CD8-positive, alpha-beta memory T cell (primary cell): ENCODE results near the gene GPR37L1. TPM values are rescaled to one million over a fixed set of nuclear protein-coding genes. Genes with fewer than 3 reads are reported as not detected.

ENCODE experiments used
- CTCF ChIA-PET: fragments of 350-600 bp; sonication (Branson Sonifier 250); formaldehyde crosslinking; loops from one replicate; lab custom pipeline; 2021; ENCODE audit warnings: antibody characterized with exemption; lab: Charles Lee
- POLR2A ChIA-PET: fragments of 350-600 bp; sonication (Branson Sonifier 250); formaldehyde crosslinking; loops from one replicate; lab custom pipeline; 2021; ENCODE audit warnings: antibody characterized with exemption; lab: Charles Lee
- DNase-seq, 5 donors: peaks; one replicate each; pipeline versions ENCODE4 v3.0.0 to v3.0.0-alpha.2; 2020 to 2022; ENCODE audit warnings: mixed read lengths in 1 of 5
- H3K27ac ChIP-seq: one replicate; pipeline ENCODE4 v1.7.0; 2013; ENCODE audit warnings: low read depth, mild to moderate bottlenecking, low read length, moderate library complexity
- H3K27me3 ChIP-seq: 2 replicates; pipeline ENCODE4 v1.7.0; 2013; ENCODE audit warnings: low read length, mild to moderate bottlenecking; ENCODE audit not compliant: insufficient read depth, poor library complexity, severe bottlenecking
- H3K36me3 ChIP-seq: 2 replicates; pipeline ENCODE4 v1.7.0; 2013; ENCODE audit warnings: mild to moderate bottlenecking, low read length, moderate library complexity; ENCODE audit not compliant: insufficient read depth
- H3K4me1 ChIP-seq: 2 replicates; pipeline ENCODE4 v1.7.0; 2013; ENCODE audit warnings: mild to moderate bottlenecking, low read length, moderate library complexity; ENCODE audit not compliant: insufficient read depth
- H3K4me3 ChIP-seq: 2 replicates; pipeline ENCODE4 v1.7.0; 2013; ENCODE audit warnings: mild to moderate bottlenecking, low read length
- H3K9me3 ChIP-seq: 2 replicates; pipeline ENCODE4 v1.7.0; 2013; ENCODE audit warnings: mild to moderate bottlenecking, low read length
- H3K27ac Mint-ChIP-seq, 8 donors: one replicate each; pipeline ENCODE4 v1.8.0; 2020 to 2021; ENCODE audit warnings: mixed read lengths in 8 of 8, mild to moderate bottlenecking in 6 of 8, inconsistent platforms in 3 of 8, moderate library complexity in 3 of 8
- H3K27me3 Mint-ChIP-seq, 2 donors: one replicate each; pipeline ENCODE4 v1.8.0; 2020 to 2021; ENCODE audit warnings: mixed read lengths in 2 of 2, mild to moderate bottlenecking in 1 of 2, moderate library complexity in 1 of 2
- H3K36me3 Mint-ChIP-seq, 3 donors: one replicate each; pipeline ENCODE4 v1.8.0; 2020 to 2021; ENCODE audit warnings: mixed read lengths in 3 of 3, inconsistent platforms in 1 of 3, mild to moderate bottlenecking in 1 of 3
- H3K4me1 Mint-ChIP-seq, 3 donors: one replicate each; pipeline ENCODE4 v1.8.0; 2020 to 2021; ENCODE audit warnings: mixed read lengths in 3 of 3, inconsistent platforms in 1 of 3, mild to moderate bottlenecking in 1 of 3
- H3K4me3 Mint-ChIP-seq, 7 donors: one replicate each; pipeline ENCODE4 v1.8.0; 2020 to 2021; ENCODE audit warnings: mixed read lengths in 7 of 7, mild to moderate bottlenecking in 6 of 7, moderate library complexity in 4 of 7, inconsistent platforms in 2 of 7
- H3K9me3 Mint-ChIP-seq, 5 donors: one replicate each; pipeline ENCODE4 v1.8.0; 2020 to 2022; ENCODE audit warnings: mixed read lengths in 5 of 5, mild to moderate bottlenecking in 3 of 5, moderate library complexity in 2 of 5, inconsistent platforms in 1 of 5
- polyA plus RNA-seq: library from polyadenylated mRNA; unstranded; fragments of 300-500 nt; fragmentation: Illumina TruSeq; gene quantifications from one replicate; pipeline ENCODE4 v1.2.3, GENCODE V29; 2021
- total RNA-seq, 2 experiments: library from RNA; stranded (reverse); gene quantifications; one replicate each; pipeline ENCODE4 v1.2.3, GENCODE V29; 2021

GPR37L1 gene
- total and polyA plus RNA-seq, 3 experiments from 2014 or later: 0.08 TPM; not detected in 2

DNA sequence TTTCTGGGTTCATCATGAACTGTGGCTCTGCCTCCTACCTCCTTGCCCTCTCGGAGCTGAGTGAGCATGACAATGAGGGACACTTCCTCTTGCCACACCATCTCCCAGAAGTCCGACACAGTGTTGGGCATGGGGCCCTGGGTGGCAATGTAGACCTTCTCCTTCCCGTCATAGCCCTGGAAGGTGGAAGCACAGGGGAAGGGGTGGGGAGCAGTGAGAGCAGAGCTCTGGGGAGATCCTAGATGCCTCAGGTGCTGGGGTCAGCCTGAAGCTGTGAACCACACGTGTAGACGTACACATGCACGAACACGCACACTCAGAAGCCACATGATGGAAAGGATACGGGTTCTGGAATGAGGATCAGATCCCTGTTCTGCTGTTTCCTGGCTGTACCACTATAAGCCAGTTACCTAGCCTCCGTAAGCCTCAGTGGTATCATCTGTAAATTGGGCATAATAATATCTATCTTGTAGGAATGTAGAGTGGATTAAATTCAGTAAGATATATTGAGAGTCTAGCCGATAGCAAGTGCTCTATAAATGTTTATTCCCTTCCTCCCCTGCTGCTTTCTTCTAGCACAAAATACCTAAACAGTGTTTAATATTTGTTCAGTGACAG lies 31.5 kb downstream of the GPR37L1 start:
- Mint-ChIP-seq H3K27me3 (peaks cover 0 to 3% of the 10 kb centered on the region in 2 donors), H3K4me1 (peaks cover 44 to 59% (median 53%) of the 10 kb centered on the region in 3 donors), H3K27ac (peak overlapping the region; percentile 70 to 97 (median 94)), H3K4me3 (no peak overlapping the region), H3K36me3 (peaks cover 4 to 82% (median 31%) of the 10 kb centered on the region in 3 donors), H3K9me3 (no peaks in the 10 kb centered on the region)
- CTCF ChIA-PET: interaction anchor here (0.7 to 3.7 kb wide), 15 partner anchors 8 to 188 kb away, joined by 3 to 26 read pairs (median 7); partner anchors contain the start of genes ARL8A, LGR6 and UBE2T
- Histone ChIP-seq H3K27ac (no peak overlapping the region), H3K4me1 (peaks cover 41% of the 10 kb centered on the region), H3K4me3 (no peak overlapping the region), H3K9me3 (no peaks in the 10 kb centered on the region), H3K27me3 (no peaks in the 10 kb centered on the region), H3K36me3 (peaks cover 72% of the 10 kb centered on the region)
- no peak for DNase-seq
- POLR2A ChIA-PET: interaction anchor here (0.6 to 1.0 kb wide), 2 partner anchors 29 to 411 kb away, joined by 3 read pairs; no protein-coding TSS in a partner anchor

DNA sequence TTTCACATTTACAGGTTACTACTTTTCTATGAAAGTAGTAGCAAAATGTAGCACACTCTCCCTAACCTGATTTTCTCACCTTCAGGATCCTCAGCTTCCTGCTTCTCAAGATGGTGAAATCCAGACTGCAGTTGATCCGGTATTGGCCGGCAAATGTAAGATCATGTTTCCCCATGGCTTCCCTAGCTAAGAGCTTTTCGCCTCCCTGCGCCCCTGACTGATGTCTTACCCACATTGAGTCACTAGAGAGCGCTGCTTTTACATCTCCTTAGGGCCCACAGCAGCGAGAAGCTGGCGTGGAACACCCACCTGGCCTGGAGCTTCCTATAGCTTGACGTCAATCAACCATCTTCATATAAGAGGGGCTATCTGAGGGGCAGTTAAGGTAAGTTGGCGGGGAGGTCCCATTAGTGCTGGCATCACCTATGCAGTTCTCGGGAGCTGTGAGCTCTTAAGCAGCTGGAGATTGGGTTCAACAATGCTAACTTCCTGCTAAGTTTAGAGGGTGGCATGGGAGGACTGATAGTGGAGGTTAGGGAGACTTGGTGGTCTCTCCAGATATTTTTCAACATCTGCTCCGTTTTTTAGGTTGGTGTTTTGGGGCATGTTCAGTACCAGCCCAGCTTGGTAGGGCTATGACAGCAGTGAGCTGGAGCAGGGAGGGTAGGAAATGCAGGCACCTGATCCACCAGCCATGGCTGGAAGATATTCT lies 32.2 kb downstream of the GPR37L1 start:
- H3K9me3 ChIP-seq: no peaks in the 10 kb centered on the region
- Mint-ChIP-seq H3K9me3 (no peaks in the 10 kb centered on the region), H3K4me3 (peak overlapping the region in 4 of 7 donors; percentile 8 to 38 (median 27)), H3K27ac (peak overlapping the region; percentile 70 to 97 (median 94)), H3K4me1 (peaks cover 51 to 63% (median 59%) of the 10 kb centered on the region in 3 donors), H3K36me3 (peaks cover 4 to 84% (median 31%) of the 10 kb centered on the region in 3 donors), H3K27me3 (peaks cover 0 to 3% of the 10 kb centered on the region in 2 donors)
- H3K4me1 ChIP-seq: peaks cover 42% of the 10 kb centered on the region
- ChIA-PET CTCF (interaction anchor here (0.9 to 3.7 kb wide), 15 partner anchors 9 to 187 kb away, joined by 3 to 26 read pairs (median 7); partner anchors contain the start of genes ARL8A, LGR6 and UBE2T), POLR2A (interaction anchor here (0.6 kb wide), 2 partner anchors 12 to 411 kb away, joined by 3 read pairs; no protein-coding TSS in a partner anchor)
- H3K27ac ChIP-seq: peak overlapping the region; percentile 0
- H3K36me3 ChIP-seq: peaks cover 72% of the 10 kb centered on the region
- no peak overlapping the region for H3K4me3 ChIP-seq
- no peaks in the 10 kb centered on the region for H3K27me3 ChIP-seq
- DNase-seq: peak in 4 of 5 donors; percentile 39 to 70 (median 46)

DNA sequence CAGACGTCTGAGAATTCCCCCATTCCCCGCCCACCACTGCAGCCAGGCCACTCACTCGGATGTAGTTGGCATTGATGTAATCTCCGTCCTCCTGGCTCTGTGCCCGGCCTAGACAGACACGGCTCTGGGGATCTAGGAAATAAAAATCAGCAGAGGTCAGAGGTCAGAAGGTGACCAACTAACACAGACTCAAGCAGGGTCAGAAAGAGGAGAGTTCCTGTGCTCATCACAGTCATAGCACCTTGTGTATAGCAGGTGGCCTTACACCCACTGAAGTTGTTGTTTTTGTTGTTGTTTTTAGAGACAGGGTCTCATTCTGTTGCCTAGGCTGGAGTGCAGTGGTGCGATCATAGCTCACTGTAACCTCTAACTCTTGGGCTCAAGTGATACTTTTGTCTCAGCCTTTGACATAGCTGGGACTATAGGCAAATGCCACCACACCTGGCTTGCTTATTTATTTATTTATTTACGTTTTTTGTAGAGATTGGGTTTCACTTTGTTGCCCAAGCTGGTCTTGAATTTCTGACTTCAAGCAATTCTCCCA lies 32.8 kb downstream of the GPR37L1 start:
- Mint-ChIP-seq H3K4me1 (peaks cover 54 to 67% (median 66%) of the 10 kb centered on the region in 3 donors), H3K9me3 (no peaks in the 10 kb centered on the region), H3K27me3 (peaks cover 0 to 3% of the 10 kb centered on the region in 2 donors), H3K27ac (peak overlapping the region; percentile 72 to 96 (median 85)), H3K4me3 (peak overlapping the region in 2 of 7 donors; percentile 10 to 43), H3K36me3 (peaks cover 4 to 84% (median 31%) of the 10 kb centered on the region in 3 donors)
- DNase-seq: peak in 1 of 5 donors; percentile 29
- Histone ChIP-seq H3K27ac (peak overlapping the region; percentile 0), H3K36me3 (peaks cover 66% of the 10 kb centered on the region), H3K9me3 (no peaks in the 10 kb centered on the region), H3K27me3 (no peaks in the 10 kb centered on the region), H3K4me1 (peaks cover 42% of the 10 kb centered on the region), H3K4me3 (no peak overlapping the region)
- ChIA-PET POLR2A (interaction anchor here (0.6 kb wide), 1 partner anchor 11 kb away, joined by 3 read pairs; no protein-coding TSS in a partner anchor), CTCF (interaction anchor here (0.9 to 3.7 kb wide), 15 partner anchors 9 to 186 kb away, joined by 3 to 26 read pairs (median 8); partner anchors contain the start of genes ARL8A, LGR6 and UBE2T)

DNA sequence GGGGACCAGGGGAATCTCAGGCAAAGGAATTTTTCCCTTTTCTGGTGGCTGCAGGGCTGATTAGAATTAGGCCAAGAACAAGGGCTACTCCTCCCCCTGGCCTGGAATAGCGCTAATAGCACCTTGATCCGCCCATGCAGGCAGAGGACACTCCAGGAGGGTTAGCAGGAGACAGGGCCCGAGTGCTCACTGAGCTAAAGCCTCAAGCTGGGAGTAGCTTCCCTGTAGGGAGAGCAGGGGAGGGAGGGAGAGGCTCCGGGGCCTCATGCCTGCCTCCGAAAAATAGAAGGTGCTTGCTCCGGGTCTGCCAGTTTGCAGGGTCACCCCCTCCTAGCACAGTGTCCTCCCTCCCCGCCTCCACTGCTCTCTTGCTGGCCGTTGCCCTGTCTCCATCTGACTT lies 33.9 kb downstream of the GPR37L1 start:
- Mint-ChIP-seq H3K9me3 (no peaks in the 10 kb centered on the region), H3K36me3 (peaks cover 4 to 75% (median 24%) of the 10 kb centered on the region in 3 donors), H3K27ac (peak overlapping the region in 7 of 8 donors; percentile 29 to 96 (median 77)), H3K27me3 (peaks cover 0 to 2% of the 10 kb centered on the region in 2 donors), H3K4me1 (peaks cover 64 to 76% (median 70%) of the 10 kb centered on the region in 3 donors), H3K4me3 (peak overlapping the region in 4 of 7 donors; percentile 35 to 45 (median 44))
- no peak for DNase-seq
- H3K27ac ChIP-seq: peak overlapping the region; percentile 35
- no peak overlapping the region for H3K4me3 ChIP-seq
- H3K9me3 ChIP-seq: no peaks in the 10 kb centered on the region
- peaks cover 52% of the 10 kb centered on the region for H3K4me1 ChIP-seq
- H3K36me3 ChIP-seq: peaks cover 56% of the 10 kb centered on the region
- no peaks in the 10 kb centered on the region for H3K27me3 ChIP-seq
- POLR2A ChIA-PET: no interaction called here
- CTCF ChIA-PET: interaction anchor here (2.6 to 3.7 kb wide), 2 partner anchors 14 to 21 kb away, joined by 10 to 16 read pairs; no protein-coding TSS in a partner anchor

DNA sequence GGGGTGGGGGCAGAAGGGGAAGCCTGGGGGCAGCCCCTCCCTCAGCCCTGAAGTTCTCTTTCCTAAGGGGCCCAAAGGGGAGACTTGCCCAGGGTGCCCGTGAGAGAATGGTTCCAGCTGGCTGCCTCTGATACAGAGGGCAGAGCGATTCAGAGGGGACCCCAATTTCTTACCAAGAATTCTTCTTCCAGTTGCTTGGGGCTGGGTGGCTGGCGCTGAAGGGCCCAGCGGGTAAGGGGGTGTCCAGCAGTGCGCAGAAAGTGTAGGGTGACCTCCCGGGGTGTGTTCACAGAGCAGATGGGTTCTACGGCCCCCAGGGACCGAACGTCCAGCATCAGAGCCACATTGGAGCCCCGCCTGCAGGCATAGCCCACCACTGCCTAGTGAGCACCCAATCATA lies 35.2 kb downstream of the GPR37L1 start:
- Mint-ChIP-seq H3K27ac (peak overlapping the region in 7 of 8 donors; percentile 29 to 100 (median 97)), H3K4me3 (peak overlapping the region; percentile 55 to 100 (median 95)), H3K4me1 (peaks cover 77 to 90% (median 81%) of the 10 kb centered on the region in 3 donors), H3K9me3 (no peaks in the 10 kb centered on the region), H3K36me3 (peaks cover 4 to 62% (median 24%) of the 10 kb centered on the region in 3 donors), H3K27me3 (peaks cover 0 to 2% of the 10 kb centered on the region in 2 donors)
- ChIA-PET POLR2A (no interaction called here), CTCF (interaction anchor here (2.6 kb wide), 1 partner anchor 22 kb away, joined by 10 read pairs; no protein-coding TSS in a partner anchor)
- Histone ChIP-seq H3K27me3 (no peaks in the 10 kb centered on the region), H3K36me3 (peaks cover 42% of the 10 kb centered on the region), H3K4me3 (no peak overlapping the region), H3K4me1 (peaks cover 66% of the 10 kb centered on the region), H3K9me3 (no peaks in the 10 kb centered on the region), H3K27ac (peak overlapping the region; percentile 97)
- DNase-seq: no peak

DNA sequence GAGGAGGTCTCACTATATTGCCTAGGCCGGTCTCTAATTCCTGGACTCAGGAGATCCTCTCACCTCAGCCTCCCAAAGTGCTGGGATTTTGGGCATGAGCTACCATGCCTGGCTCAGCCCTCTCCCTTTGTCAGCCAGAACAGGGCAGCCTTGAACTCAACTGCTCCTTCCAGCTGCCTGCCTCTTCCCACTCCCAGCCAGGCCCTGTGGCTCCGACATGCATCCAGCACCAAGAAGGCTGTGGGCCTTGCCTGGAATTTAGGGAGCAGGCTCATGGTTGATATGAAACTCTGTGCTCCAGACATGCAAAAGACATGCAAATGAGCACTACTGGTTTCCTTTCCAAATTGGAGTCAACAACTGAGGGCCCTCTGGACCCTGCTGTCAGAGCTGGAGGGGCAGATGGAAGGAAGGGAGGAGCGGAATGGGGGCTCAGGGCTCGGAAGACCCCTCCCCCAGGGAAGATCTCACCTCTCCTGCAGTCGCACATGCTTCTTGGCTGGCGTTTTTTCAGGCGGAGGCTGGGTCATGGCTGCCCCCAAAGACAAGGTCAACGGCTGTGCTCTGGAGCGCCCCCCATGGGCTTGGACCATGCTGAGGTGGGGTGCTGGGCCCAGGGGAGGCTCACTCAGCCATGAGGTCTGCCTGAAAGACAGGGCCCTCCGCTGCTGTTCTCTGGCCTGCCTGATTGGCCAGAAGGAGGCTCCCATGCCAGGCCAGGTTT lies 36.3 kb downstream of the GPR37L1 start:
- Histone ChIP-seq H3K27ac (peak overlapping the region; percentile 97), H3K9me3 (no peaks in the 10 kb centered on the region), H3K27me3 (no peaks in the 10 kb centered on the region), H3K4me3 (peak overlapping the region; percentile 87), H3K4me1 (peaks cover 76% of the 10 kb centered on the region), H3K36me3 (peaks cover 32% of the 10 kb centered on the region)
- H3K36me3 Mint-ChIP-seq: peaks cover 4 to 53% (median 19%) of the 10 kb centered on the region in 3 donors
- DNase-seq: peak in 1 of 5 donors; percentile 8
- ChIA-PET CTCF (interaction anchor here (1.6 to 2.0 kb wide), 3 partner anchors 7 to 34 kb away, joined by 6 to 12 read pairs (median 8); partner anchors contain the start of gene LGR6), POLR2A (interaction anchor here (1.9 to 2.1 kb wide), 2 partner anchors 12 to 15 kb away, joined by 7 to 17 read pairs; partner anchors contain the start of gene ARL8A)
- H3K27me3 Mint-ChIP-seq: peaks cover 0 to 2% of the 10 kb centered on the region in 2 donors
- peak overlapping the region; percentile 96 to 100 (median 98) for H3K27ac Mint-ChIP-seq
- H3K4me1 Mint-ChIP-seq: peaks cover 82 to 97% (median 87%) of the 10 kb centered on the region in 3 donors
- H3K4me3 Mint-ChIP-seq: peak overlapping the region; percentile 91 to 100 (median 96)
- H3K9me3 Mint-ChIP-seq: no peaks in the 10 kb centered on the region
